Endothelial cell of umbilical vein (primary cell): Measurements from ENCODE around the gene SPA17. TPM values are rescaled to one million over a fixed set of nuclear protein-coding genes. Genes with fewer than 3 reads are reported as not detected.
A peak's percentile ranks its signal among the peaks of the same experiment; 100 is the strongest.

Source experiments
- BruUV-seq: library from RNA; stranded (reverse); fragments of 400-500 nt; replicated peaks from 2 replicates; lab custom pipeline; 2021; lab: Mats Ljungman, UMichigan
- CTCF ChIA-PET: fragments of 300-600, 350-600 bp; sonication (Branson Sonifier 250); formaldehyde crosslinking; loops from one replicate; lab custom pipeline; 2021; ENCODE audit warnings: antibody characterized with exemption, inconsistent platforms; lab: Charles Lee
- POLR2A ChIA-PET: fragments of 300-600, 350-600 bp; sonication (Branson Sonifier 250); formaldehyde crosslinking; loops from one replicate; lab custom pipeline; 2021; ENCODE audit warnings: antibody characterized with exemption, inconsistent platforms; lab: Charles Lee
- DNase-seq: peaks from one replicate; pipeline ENCODE4 v3.0.0-alpha.2; 2011; ENCODE audit warnings: low read depth, low spot score
- FAIRE-seq: peaks from 2 replicates; lab custom pipeline; 2011; peaks lifted over from hg19 to GRCh38; lab: Jason Lieb, UNC
- H2AFZ ChIP-seq: 2 replicates; pipeline ENCODE4 v1.6.0; 2012; ENCODE audit warnings: low read depth, low read length, control low read depth, inconsistent platforms
- H3K27ac ChIP-seq: 2 replicates; pipeline ENCODE4 v1.5.1; 2011; ENCODE audit warnings: low read depth, mild to moderate bottlenecking, control low read depth, low read length, moderate library complexity; ENCODE audit not compliant: insufficient read depth
- H3K27me3 ChIP-seq, 2 experiments: 2 replicates each; pipeline versions ENCODE4 v1.6.0 to v1.6.1; 2011; ENCODE audit warnings: low read length in 2 of 2, mixed read lengths in 1 of 2; ENCODE audit not compliant: control insufficient read depth in 2 of 2, insufficient read depth in 2 of 2
- H3K36me3 ChIP-seq, 2 experiments: 2 replicates in 1 of 2; 3 replicates in 1 of 2; pipeline ENCODE4 v1.5.1; 2011; ENCODE audit warnings: low read length in 2 of 2, mild to moderate bottlenecking in 1 of 2, moderate library complexity in 1 of 2; ENCODE audit not compliant: control insufficient read depth in 2 of 2, insufficient read depth in 2 of 2; ENCODE audit errors: extremely low read depth in 1 of 2
- H3K4me1 ChIP-seq: 3 replicates; pipeline ENCODE4 v1.5.1; 2011; ENCODE audit warnings: mild to moderate bottlenecking, low read length; ENCODE audit not compliant: control insufficient read depth, insufficient read depth; ENCODE audit errors: extremely low read depth
- H3K4me2 ChIP-seq: 2 replicates; pipeline ENCODE4 v1.6.1; 2011; ENCODE audit warnings: low read length, control low read depth, mixed read lengths; ENCODE audit not compliant: insufficient read depth
- H3K4me3 ChIP-seq, 3 experiments: fragments of 200-600 bp in 1 of 3; sonication (generic), shearing (Covaris generic) in 1 of 3; replicated peaks in 1 of 3; 2 replicates each; pipeline ENCODE4 v1.5.1; 2011 to 2016; ENCODE audit warnings: control low read depth in 3 of 3, low read length in 3 of 3, mild to moderate bottlenecking in 2 of 3, inconsistent platforms in 1 of 3, low read depth in 1 of 3, moderate library complexity in 1 of 3; ENCODE audit not compliant: insufficient read depth in 1 of 3
- H3K79me2 ChIP-seq: 2 replicates; pipeline ENCODE4 v1.6.0; 2012; ENCODE audit warnings: low read length, inconsistent platforms; ENCODE audit not compliant: control insufficient read depth, insufficient read depth
- H3K9ac ChIP-seq: replicated peaks from 2 replicates; pipeline ENCODE3; 2011; ENCODE audit warnings: low read length, control low read depth; ENCODE audit not compliant: insufficient read depth; ENCODE audit errors: extremely low read depth
- H3K9me1 ChIP-seq: replicated peaks from 3 replicates; pipeline ENCODE4 v1.6.0; 2011; ENCODE audit warnings: mild to moderate bottlenecking, low read length; ENCODE audit not compliant: control insufficient read depth, insufficient read depth; ENCODE audit errors: extremely low read depth
- H3K9me3 ChIP-seq: replicated peaks from 2 replicates; pipeline ENCODE4 v1.5.1; 2012; ENCODE audit warnings: low read length, inconsistent platforms; ENCODE audit not compliant: control insufficient read depth, insufficient read depth
- H4K20me1 ChIP-seq: replicated peaks from 2 replicates; pipeline ENCODE3; 2011; ENCODE audit warnings: mild to moderate bottlenecking, low read length; ENCODE audit not compliant: control insufficient read depth, insufficient read depth; ENCODE audit errors: extremely low read depth
- EZH2 ChIP-seq: IDR thresholded peaks from 2 replicates; pipeline ENCODE4 v1.6.1; 2012; ENCODE audit warnings: borderline replicate concordance, low read depth, mild to moderate bottlenecking, moderate library complexity, low read length, inconsistent platforms; ENCODE audit not compliant: severe bottlenecking
- FOS ChIP-seq: IDR thresholded peaks from 2 replicates; pipeline ENCODE4 v1.6.1; 2011; ENCODE audit warnings: mild to moderate bottlenecking, low read length, moderate library complexity, borderline replicate concordance; ENCODE audit not compliant: insufficient read depth
- GATA2 ChIP-seq: IDR thresholded peaks from 2 replicates; pipeline ENCODE4 v1.7.0; 2011; ENCODE audit warnings: low read depth, mild to moderate bottlenecking, moderate library complexity, mixed read lengths, low read length; ENCODE audit not compliant: insufficient read length, insufficient read depth
- JUN ChIP-seq: IDR thresholded peaks from 2 replicates; pipeline ENCODE4 v1.6.1; 2011; ENCODE audit warnings: borderline replicate concordance, low read depth; ENCODE audit not compliant: insufficient read length, insufficient read depth
- MYC ChIP-seq: IDR thresholded peaks from one replicate; pipeline ENCODE4 v1.6.1; 2011; ENCODE audit warnings: mild to moderate bottlenecking, low read depth, low read length
- POLR2A ChIP-seq: IDR thresholded peaks from 2 replicates; pipeline ENCODE4 v1.6.1; 2012; ENCODE audit warnings: low read depth, mild to moderate bottlenecking, control low read depth, low read length
- POLR2AphosphoS5 ChIP-seq: IDR thresholded peaks from 2 replicates; pipeline ENCODE4 v1.6.1; 2012; ENCODE audit warnings: low read depth, mild to moderate bottlenecking, control low read depth, low read length, moderate library complexity; ENCODE audit not compliant: insufficient read depth
- dilution Hi-C: fragments of 300-500 bp; cut with MboI; formaldehyde crosslinking; loops from one replicate; pipeline ENCODE4 v1.15.0; 2019; ENCODE audit warnings: low sequenced_read_pairs; ENCODE audit not compliant: extremely low pct_ligation_motif_present
- intact Hi-C: fragments of 100-400 bp; cut with micrococcal nuclease; formaldehyde crosslinking; loops from one replicate; pipeline ENCODE4 v1.10.0; 2022
- polyA plus RNA-seq, 4 experiments: library from polyadenylated mRNA; depleted of rRNA in 3 of 4; stranded (reverse) in 3 of 4; unstranded in 1 of 4; fragments of >200 nt; gene quantifications; 2 replicates each; pipeline versions ENCODE4 v1.2.1 to v1.2.3, GENCODE V29; 2011 to 2012; ENCODE audit warnings: missing spikeins in 1 of 4
- total RNA-seq: library from RNA; stranded (reverse); gene quantifications from 2 replicates; pipeline ENCODE4 v1.2.3, GENCODE V29; 2021

Gene SPA17
- total and polyA plus RNA-seq, 2 donors (not counting 3 experiments of a cell fraction or from before 2014, with no cell fraction given) = 3.9 to 4.7 TPM

DNA sequence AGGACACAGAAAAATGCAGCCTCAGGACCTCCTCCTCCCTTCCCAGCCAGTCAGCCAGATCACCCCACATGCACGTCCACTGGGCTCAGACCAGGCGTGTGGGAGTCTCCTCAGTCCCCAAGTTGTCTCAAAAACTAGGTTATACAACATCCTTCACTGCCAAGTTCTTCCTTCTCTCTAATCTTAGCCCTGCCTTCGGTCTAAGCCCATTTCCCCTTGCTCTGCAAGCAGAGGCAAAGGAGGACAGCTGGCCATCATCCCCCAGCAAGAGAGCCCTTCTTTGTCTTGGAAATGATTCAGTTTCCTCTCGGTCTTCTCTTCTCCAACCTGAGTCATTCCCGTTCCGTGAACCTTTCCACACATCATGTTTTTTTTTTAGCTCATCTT lies 52.0 kb downstream of the SPA17 start:
- intact Hi-C loops (loop anchor here (1.0 to 2.0 kb wide), 3 partner anchors 14 to 53 kb away; partner anchors contain the start of genes NRGN, SIAE and SPA17), dilution Hi-C loops (no loop called here)
- H2AFZ ChIP-seq = peak overlapping the region; percentile 36
- H3K9me3 ChIP-seq = no peaks in the 10 kb centered on the region
- TF ChIP-seq FOS (peak; percentile 90), GATA2 (peak; percentile 55), POLR2A (peak; percentile 41), POLR2AphosphoS5 (peak; percentile 49), JUN (peak; percentile 76), EZH2 (no peak), MYC (no peak)
- CTCF ChIA-PET = interaction anchor here (0.8 to 3.1 kb wide), 11 partner anchors 8 to 141 kb away, joined by 3 to 15 read pairs (median 5); partner anchors contain the start of genes ESAM, NRGN, SIAE and SPA17
- H3K4me2 ChIP-seq = peak overlapping the region; percentile 65
- DNase-seq = peak; percentile 75
- H3K9ac ChIP-seq = peak overlapping the region; percentile 35
- H4K20me1 ChIP-seq = no peaks in the 10 kb centered on the region
- POLR2A ChIA-PET = no interaction called here
- H3K4me3 ChIP-seq = peak overlapping the region in 1 of 3 experiments; percentile 9
- peaks cover 24% of the 10 kb centered on the region for H3K4me1 ChIP-seq
- peak; percentile 93 for FAIRE-seq
- H3K36me3 ChIP-seq = no peaks in the 10 kb centered on the region
- peak overlapping the region; percentile 77 for H3K27ac ChIP-seq
- H3K79me2 ChIP-seq = no peaks in the 10 kb centered on the region
- no peaks in the 10 kb centered on the region for H3K9me1 ChIP-seq
- no peaks in the 10 kb centered on the region for H3K27me3 ChIP-seq
- BruUV-seq = no TSS peak

- Histone ChIP-seq H3K27me3 (no peaks in the 10 kb centered on the region), H3K9me3 (no peaks in the 10 kb centered on the region), H3K36me3 (no peaks in the 10 kb centered on the region), H2AFZ (no peak overlapping the region), H3K9ac (no peak overlapping the region), H3K9me1 (no peaks in the 10 kb centered on the region), H4K20me1 (no peaks in the 10 kb centered on the region), H3K79me2 (no peaks in the 10 kb centered on the region), H3K4me2 (no peak overlapping the region), H3K27ac (no peak overlapping the region), H3K4me1 (peaks cover 24% of the 10 kb centered on the region), H3K4me3 (no peak overlapping the region)
- BruUV-seq = no TSS peak
- POLR2A ChIA-PET = no interaction called here
- FAIRE-seq (no peak), DNase-seq (no peak)
- CTCF ChIA-PET = interaction anchor here (1.9 kb wide), 1 partner anchor 109 kb away, joined by 5 read pairs; no protein-coding TSS in a partner anchor
- dilution Hi-C loops (no loop called here), intact Hi-C loops (no loop called here)
- no peak for TF ChIP-seq POLR2A
These were observed 53.8 kb downstream of the SPA17 start for GRCh38 chr11:124727474-124727873.
